HCT116 (cell line): Measurements from ENCODE around the gene CSRP1. TPM values are rescaled to one million over a fixed set of nuclear protein-coding genes. Genes with fewer than 3 reads are reported as not detected.

ENCODE experiments used
- ATAC-seq: fragments of 200-7000 bp; cut with Tn5 transposase; 2 replicates; pipeline ENCODE4 v1.9.1; 2020; ENCODE audit warnings: mild to moderate bottlenecking, moderate library complexity
- BruUV-seq: library from RNA; stranded (reverse); fragments of 400-500 nt; replicated peaks from 2 replicates; lab custom pipeline; 2021; lab: Mats Ljungman, UMichigan
- CTCF ChIA-PET: fragments of 300-600 bp; sonication (Branson Sonifier 250); formaldehyde crosslinking; loops from one replicate; lab custom pipeline; 2021; ENCODE audit warnings: antibody characterized with exemption; lab: Charles Lee
- POLR2A ChIA-PET: fragments of 300-600, 350-600 bp; sonication (Branson Sonifier 250); formaldehyde crosslinking; loops from one replicate; lab custom pipeline; 2021; ENCODE audit warnings: antibody characterized with exemption; lab: Charles Lee
- RAD21 ChIA-PET, 2 experiments: fragments of 300-600 bp; sonication (Branson Sonifier 250); formaldehyde crosslinking; loops; one replicate each; lab custom pipeline; 2023; ENCODE audit warnings: low total read pairs in 2 of 2; ENCODE audit not compliant: uncharacterized antibody in 2 of 2, unreplicated experiment in 2 of 2, low non-redundant PET in 1 of 2; lab: Charles Lee
- DNase-seq: peaks from one replicate; pipeline ENCODE4 v3.0.0-alpha.2; 2010; ENCODE audit warnings: low read depth, low spot score
- H2AFZ ChIP-seq: fragments of 200-600 bp; shearing (Covaris generic), sonication (generic); 2 replicates; pipeline ENCODE4 v1.6.1; 2017; ENCODE audit warnings: low read depth, mixed run types, mixed read lengths, antibody characterized with exemption, low read length; ENCODE audit not compliant: poor library complexity, severe bottlenecking
- H3K27ac ChIP-seq: 2 replicates; pipeline ENCODE4 v1.5.1; 2012; ENCODE audit warnings: low read depth, low read length
- H3K27me3 ChIP-seq: fragments of 200-600 bp; sonication (generic); 2 replicates; pipeline ENCODE4 v1.6.1; 2016; ENCODE audit warnings: mixed run types, low read length, mixed read lengths; ENCODE audit not compliant: insufficient read depth
- H3K36me3 ChIP-seq, 2 experiments: fragments of 200-500 bp in 1 of 2; fragments of 200-600 bp in 1 of 2; sonication (Bioruptor generic) in 1 of 2; sonication (generic) in 1 of 2; 2 replicates each; pipeline versions ENCODE4 v1.5.1 to v1.6.1; 2014 to 2016; ENCODE audit warnings: low read length in 2 of 2, inconsistent platforms in 1 of 2, mixed read lengths in 1 of 2, mixed run types in 1 of 2; ENCODE audit not compliant: insufficient read depth in 2 of 2, control insufficient read depth in 1 of 2
- H3K4me1 ChIP-seq, 2 experiments: fragments of 200-600 bp in 1 of 2; sonication (generic) in 1 of 2; 2 replicates each; pipeline versions ENCODE4 v1.5.1 to v1.6.1; 2012 to 2017; ENCODE audit warnings: low read length in 2 of 2, inconsistent platforms in 1 of 2, mild to moderate bottlenecking in 1 of 2, mixed read lengths in 1 of 2, mixed run types in 1 of 2, moderate library complexity in 1 of 2; ENCODE audit not compliant: insufficient read depth in 2 of 2, control insufficient read depth in 1 of 2
- H3K4me2 ChIP-seq: fragments of 200-600 bp; sonication (generic); 2 replicates; pipeline ENCODE4 v1.6.1; 2017; ENCODE audit warnings: mixed run types, low read length, mixed read lengths
- H3K4me3 ChIP-seq, 2 experiments: fragments of 200-600 bp in 1 of 2; sonication (generic) in 1 of 2; replicated peaks in 1 of 2; 2 replicates each; pipeline ENCODE4 v1.5.1; 2011 to 2016; ENCODE audit warnings: low read length in 2 of 2, control low read depth in 1 of 2, low read depth in 1 of 2, mild to moderate bottlenecking in 1 of 2, mixed read lengths in 1 of 2, mixed run types in 1 of 2
- H3K79me2 ChIP-seq: fragments of 200-600 bp; sonication (generic); 2 replicates; pipeline ENCODE4 v1.6.1; 2017; ENCODE audit warnings: mild to moderate bottlenecking, mixed run types, low read length, moderate library complexity, mixed read lengths; ENCODE audit not compliant: insufficient read depth
- H3K9ac ChIP-seq: fragments of 200-600 bp; sonication (generic); 2 replicates; pipeline ENCODE4 v1.6.1; 2016; ENCODE audit warnings: low read length, mixed read lengths
- H3K9me2 ChIP-seq: fragments of 200-600 bp; sonication (generic), shearing (Covaris generic); 2 replicates; pipeline ENCODE4 v1.6.1; 2017; ENCODE audit warnings: mixed run types, mild to moderate bottlenecking, moderate library complexity; ENCODE audit not compliant: insufficient read depth
- H3K9me3 ChIP-seq, 2 experiments: fragments of 200-500 bp in 1 of 2; fragments of 200-600 bp in 1 of 2; sonication (Bioruptor generic) in 1 of 2; sonication (generic) in 1 of 2; 2 replicates each; pipeline ENCODE4 v1.6.1; 2014 to 2017; ENCODE audit warnings: low read length in 2 of 2, mixed read lengths in 2 of 2, inconsistent platforms in 1 of 2, low read depth in 1 of 2, mild to moderate bottlenecking in 1 of 2, mixed run types in 1 of 2, moderate library complexity in 1 of 2; ENCODE audit not compliant: control insufficient read depth in 1 of 2, insufficient read depth in 1 of 2
- H4K20me1 ChIP-seq: fragments of 200-600 bp; sonication (generic), shearing (Covaris generic); 2 replicates; pipeline ENCODE4 v1.6.1; 2017; ENCODE audit warnings: mixed run types, mild to moderate bottlenecking, moderate library complexity; ENCODE audit not compliant: insufficient read depth
- CEBPB ChIP-seq: IDR thresholded peaks from 2 replicates; pipeline ENCODE4 v1.6.1; 2012; ENCODE audit warnings: low read depth
- CTCF ChIP-seq, 3 experiments: fragments of 200-600 bp in 1 of 3; sonication (generic) in 1 of 3; IDR thresholded peaks in 2 of 3; conservative IDR thresholded peaks in 1 of 3; 2 replicates each; pipeline ENCODE4 v1.5.1; 2012 to 2017; ENCODE audit warnings: low read depth in 2 of 3, low read length in 2 of 3, antibody characterized with exemption in 1 of 3, borderline replicate concordance in 1 of 3, control low read depth in 1 of 3, mild to moderate bottlenecking in 1 of 3, mixed read lengths in 1 of 3, mixed run types in 1 of 3, moderate library complexity in 1 of 3; ENCODE audit not compliant: insufficient read depth in 1 of 3
- ELF1 ChIP-seq: IDR thresholded peaks from 2 replicates; pipeline ENCODE4 v1.6.1; 2012; ENCODE audit warnings: low read depth, borderline replicate concordance
- EZH2 ChIP-seq: fragments of 200-600 bp; sonication (generic); IDR thresholded peaks from 2 replicates; pipeline ENCODE4 v1.6.1; 2017; ENCODE audit warnings: antibody characterized with exemption, mixed run types
- EZH2phosphoT487 ChIP-seq: fragments of 200-600 bp; IDR thresholded peaks from 2 replicates; pipeline ENCODE4 v1.6.1; 2018; ENCODE audit warnings: antibody characterized with exemption, borderline replicate concordance
- FOSL1 ChIP-seq: IDR thresholded peaks from 2 replicates; pipeline ENCODE4 v1.6.1; 2012; ENCODE audit warnings: low read depth
- JUND ChIP-seq: IDR thresholded peaks from 2 replicates; pipeline ENCODE4 v1.6.1; 2012
- MAX ChIP-seq: IDR thresholded peaks from 2 replicates; pipeline ENCODE4 v1.6.1; 2012
- POLR2A ChIP-seq: IDR thresholded peaks from 2 replicates; pipeline ENCODE4 v1.7.0; 2011; ENCODE audit warnings: borderline replicate concordance; ENCODE audit not compliant: insufficient read depth, insufficient read length; ENCODE audit errors: extremely low read depth
- RAD21 ChIP-seq: IDR thresholded peaks from 2 replicates; pipeline ENCODE4 v1.6.1; 2012; ENCODE audit warnings: low read depth, mild to moderate bottlenecking
- REST ChIP-seq: IDR thresholded peaks from 2 replicates; pipeline ENCODE4 v1.6.1; 2012; ENCODE audit warnings: low read depth
- SIN3A ChIP-seq: IDR thresholded peaks from 2 replicates; pipeline ENCODE4 v1.6.1; 2012; ENCODE audit warnings: low read depth
- SP1 ChIP-seq: IDR thresholded peaks from 2 replicates; pipeline ENCODE4 v1.6.1; 2012; ENCODE audit warnings: low read depth
- SRF ChIP-seq: IDR thresholded peaks from 2 replicates; pipeline ENCODE4 v1.6.1; 2012; ENCODE audit warnings: low read depth
- ZBTB33 ChIP-seq: IDR thresholded peaks from 2 replicates; pipeline ENCODE4 v1.6.1; 2011; ENCODE audit warnings: mild to moderate bottlenecking, low read length, moderate library complexity; ENCODE audit not compliant: insufficient replicate concordance; ENCODE audit errors: extremely low read depth
- ZFX ChIP-seq: fragments of 450-650 bp; IDR thresholded peaks from 2 replicates; pipeline ENCODE4 v1.6.1; 2017
- ZNF274 ChIP-seq: fragments of 200-500 bp; sonication (Bioruptor generic); IDR thresholded peaks from 2 replicates; pipeline ENCODE4 v1.6.1; 2014; ENCODE audit warnings: mild to moderate bottlenecking, low read depth, low read length, inconsistent platforms
- intact Hi-C: fragments of 100-400 bp; cut with micrococcal nuclease; formaldehyde crosslinking; loops from 2 replicates; pipeline ENCODE4 v1.10.0; 2022
- total RNA-seq: library from RNA; stranded (reverse); gene quantifications from one replicate; pipeline ENCODE4 v1.2.1, GENCODE V29; 2021; ENCODE audit not compliant: unreplicated experiment

Gene CSRP1
- total RNA-seq, 1 experiment from 2014 or later, result 51.7 TPM

GRCh38 chr1:201475915-201476669 lies 30.8 kb downstream of the CSRP1 start:
- POLR2A ChIA-PET, result no interaction called here
- no peak overlapping the region for H3K4me3 ChIP-seq
- H3K4me2 ChIP-seq, result no peak overlapping the region
- intact Hi-C loops, result no loop called here
- H3K36me3 ChIP-seq, result no peaks in the 10 kb centered on the region
- H3K27me3 ChIP-seq, result no peaks in the 10 kb centered on the region
- DNase-seq, result no peak
- TF ChIP-seq CEBPB (no peak), POLR2A (no peak), JUND (no peak), EZH2 (no peak), SP1 (no peak), REST (no peak), ZFX (no peak), EZH2phosphoT487 (no peak), ELF1 (no peak), ZBTB33 (no peak), CTCF (IDR thresholded peaks at IDR 0.05 in 2 of 3, conservative IDR thresholded peaks at IDR 0.05 in 1 of 3; ENCODE audit: borderline replicate concordance in 1 of 3, insufficient read depth in 1 of 3, low read depth in 2 of 3, low read length in 2 of 3) (no peak), SIN3A (no peak), MAX (no peak), ZNF274 (no peak), FOSL1 (no peak), RAD21 (no peak), SRF (no peak)
- TF ChIP-seq, all 23 proteins: peak for 0
- peaks cover 14 to 29% of the 10 kb centered on the region in 2 experiments for H3K4me1 ChIP-seq
- ATAC-seq, result no peak
- no TSS peak for BruUV-seq
- no peaks in the 10 kb centered on the region for H3K9me3 ChIP-seq
- no peak overlapping the region for H3K9ac ChIP-seq
- H2AFZ ChIP-seq, result no peak overlapping the region
- H3K79me2 ChIP-seq, result no peaks in the 10 kb centered on the region
- ChIA-PET RAD21 (no interaction called here), CTCF (no interaction called here)
- no peak overlapping the region for H3K27ac ChIP-seq
- H3K9me2 ChIP-seq, result no peaks in the 10 kb centered on the region
- no peaks in the 10 kb centered on the region for H4K20me1 ChIP-seq
